Effector memory CD8-positive, alpha-beta T cell (primary cell): Measurements from ENCODE around the gene LOXL1.
"Not testable (repeated sequence)": the region's sequence is repeated elsewhere in the genome, so short reads cannot be mapped to it uniquely, and the experiment has no call there.

ENCODE experiments used
- ATAC-seq: fragments of 150-1000 bp; cut with Tn5 transposase; replicated peaks from 2 replicates; pipeline ENCODE4 v1.10.0; 2021; ENCODE audit warnings: mild to moderate bottlenecking, moderate library complexity
- DNase-seq, 3 experiments: peaks; one replicate each; pipeline ENCODE4 v3.0.0; 2021
- H3K27ac Mint-ChIP-seq, 2 donors: one replicate each; pipeline ENCODE4 v1.8.0; 2022; ENCODE audit warnings: mild to moderate bottlenecking in 2 of 2, mixed read lengths in 2 of 2, moderate library complexity in 2 of 2
- H3K27me3 Mint-ChIP-seq, 2 donors: one replicate each; pipeline ENCODE4 v1.8.0; 2022; ENCODE audit warnings: mixed read lengths in 2 of 2
- H3K36me3 Mint-ChIP-seq: one replicate; pipeline ENCODE4 v1.8.0; 2022; ENCODE audit warnings: mild to moderate bottlenecking, moderate library complexity, mixed read lengths; ENCODE audit not compliant: insufficient read depth
- H3K4me1 Mint-ChIP-seq, 2 donors: one replicate each; pipeline ENCODE4 v1.8.0; 2022; ENCODE audit warnings: low read depth in 2 of 2, mixed read lengths in 2 of 2
- H3K4me3 Mint-ChIP-seq, 2 donors: one replicate each; pipeline ENCODE4 v1.8.0; 2022; ENCODE audit warnings: mild to moderate bottlenecking in 2 of 2, mixed read lengths in 2 of 2, moderate library complexity in 2 of 2
- H3K9me3 Mint-ChIP-seq, 2 donors: one replicate each; pipeline ENCODE4 v1.8.0; 2022; ENCODE audit warnings: mixed read lengths in 2 of 2

Gene LOXL1

GRCh38 chr15:73932381-73933191 is 6.3 kb downstream of the LOXL1 start:
- no peak for DNase-seq
- Mint-ChIP-seq H3K27me3 (no peaks in the 10 kb centered on the region), H3K4me3 (no peak overlapping the region), H3K4me1 (peaks cover 11 to 18% of the 10 kb centered on the region in 2 donors), H3K36me3 (peaks cover 4% of the 10 kb centered on the region), H3K27ac (no peak overlapping the region), H3K9me3 (no peaks in the 10 kb centered on the region)
- ATAC-seq, result no peak

- peaks cover under 1 to 7% of the 10 kb centered on the region in 2 donors for H3K4me1 Mint-ChIP-seq
- H3K4me3 Mint-ChIP-seq, result no peak overlapping the region
- no peak for DNase-seq
- no peaks in the 10 kb centered on the region for H3K9me3 Mint-ChIP-seq
- ATAC-seq, result peak; percentile 47
- H3K27ac Mint-ChIP-seq, result peak overlapping the region in 1 of 2 donors; percentile 51
- no peaks in the 10 kb centered on the region for H3K27me3 Mint-ChIP-seq
- H3K36me3 Mint-ChIP-seq, result peaks cover 4% of the 10 kb centered on the region
Measured at GRCh38 chr15:73934281-73934680, 8.0 kb downstream of the LOXL1 start.

- Mint-ChIP-seq H3K4me1 (peaks cover 0 to 4% of the 10 kb centered on the region in 2 donors), H3K36me3 (peaks cover 3% of the 10 kb centered on the region), H3K27me3 (no peaks in the 10 kb centered on the region), H3K9me3 (no peaks in the 10 kb centered on the region), H3K27ac (no peak overlapping the region), H3K4me3 (no peak overlapping the region)
- ATAC-seq (no peak), DNase-seq (no peak)
Measured at GRCh38 chr15:73935547-73935946, 9.3 kb downstream of the LOXL1 start.

- H3K27ac Mint-ChIP-seq, result no peak overlapping the region
- no peak for DNase-seq
- no peaks in the 10 kb centered on the region for H3K27me3 Mint-ChIP-seq
- no peak overlapping the region for H3K4me3 Mint-ChIP-seq
- no peaks in the 10 kb centered on the region for H3K36me3 Mint-ChIP-seq
- H3K4me1 Mint-ChIP-seq, result peaks cover 0 to 4% of the 10 kb centered on the region in 2 donors
- no peak for ATAC-seq
- no peaks in the 10 kb centered on the region for H3K9me3 Mint-ChIP-seq
Measured at GRCh38 chr15:73936181-73936580, 9.9 kb downstream of the LOXL1 start.

GRCh38 chr15:73936588-73937290 is 10.5 kb downstream of the LOXL1 start:
- Mint-ChIP-seq H3K4me1 (peaks cover 1 to 4% of the 10 kb centered on the region in 2 donors), H3K27ac (no peak overlapping the region), H3K27me3 (no peaks in the 10 kb centered on the region), H3K9me3 (no peaks in the 10 kb centered on the region), H3K4me3 (no peak overlapping the region), H3K36me3 (no peaks in the 10 kb centered on the region)
- DNase-seq (no peak), ATAC-seq (no peak)

GRCh38 chr15:73937296-73937695 is 11.0 kb downstream of the LOXL1 start:
- H3K36me3 Mint-ChIP-seq, result no peaks in the 10 kb centered on the region
- H3K27me3 Mint-ChIP-seq, result no peaks in the 10 kb centered on the region
- no peaks in the 10 kb centered on the region for H3K9me3 Mint-ChIP-seq
- peaks cover 7 to 10% of the 10 kb centered on the region in 2 donors for H3K4me1 Mint-ChIP-seq
- no peak for ATAC-seq
- no peak for DNase-seq
- H3K4me3 Mint-ChIP-seq, result no peak overlapping the region
- no peak overlapping the region for H3K27ac Mint-ChIP-seq

GRCh38 chr15:73937726-73938125 is 11.5 kb downstream of the LOXL1 start:
- Mint-ChIP-seq H3K27me3 (no peaks in the 10 kb centered on the region), H3K36me3 (no peaks in the 10 kb centered on the region), H3K4me1 (peaks cover 11 to 14% of the 10 kb centered on the region in 2 donors), H3K9me3 (no peaks in the 10 kb centered on the region), H3K27ac (no peak overlapping the region), H3K4me3 (no peak overlapping the region)
- no peak for DNase-seq
- no peak for ATAC-seq

GRCh38 chr15:73938516-73938915 is 12.3 kb downstream of the LOXL1 start:
- H3K9me3 Mint-ChIP-seq, H3K36me3 Mint-ChIP-seq, ATAC-seq, DNase-seq, H3K27me3 Mint-ChIP-seq, H3K27ac Mint-ChIP-seq, H3K4me3 Mint-ChIP-seq: not testable (repeated sequence)
- H3K4me1 Mint-ChIP-seq, result peaks cover 13 to 14% of the 10 kb centered on the region in 2 donors

- H3K27me3 Mint-ChIP-seq, result no peaks in the 10 kb centered on the region
- H3K27ac Mint-ChIP-seq, result peak overlapping the region; percentile 20 to 82
- no peaks in the 10 kb centered on the region for H3K36me3 Mint-ChIP-seq
- ATAC-seq, result no peak
- DNase-seq, result no peak
- H3K4me1 Mint-ChIP-seq, result peaks cover 13 to 14% of the 10 kb centered on the region in 2 donors
- no peaks in the 10 kb centered on the region for H3K9me3 Mint-ChIP-seq
- H3K4me3 Mint-ChIP-seq, result no peak overlapping the region
Measured at GRCh38 chr15:73939138-73939537, 12.9 kb downstream of the LOXL1 start.

- H3K4me1 Mint-ChIP-seq, result peaks cover 11 to 13% of the 10 kb centered on the region in 2 donors
- DNase-seq, result no peak
- no peaks in the 10 kb centered on the region for H3K27me3 Mint-ChIP-seq
- H3K36me3 Mint-ChIP-seq, result no peaks in the 10 kb centered on the region
- no peak overlapping the region for H3K4me3 Mint-ChIP-seq
- no peak for ATAC-seq
- peak overlapping the region; percentile 20 to 82 for H3K27ac Mint-ChIP-seq
- no peaks in the 10 kb centered on the region for H3K9me3 Mint-ChIP-seq
Measured at GRCh38 chr15:73940061-73940981, 14.1 kb downstream of the LOXL1 start.

- no peaks in the 10 kb centered on the region for H3K27me3 Mint-ChIP-seq
- H3K36me3 Mint-ChIP-seq, result no peaks in the 10 kb centered on the region
- no peak for ATAC-seq
- peak overlapping the region; percentile 83 to 87 for H3K27ac Mint-ChIP-seq
- H3K4me1 Mint-ChIP-seq, result peaks cover 11 to 13% of the 10 kb centered on the region in 2 donors
- no peak overlapping the region for H3K4me3 Mint-ChIP-seq
- H3K9me3 Mint-ChIP-seq, result no peaks in the 10 kb centered on the region
- no peak for DNase-seq
Measured at GRCh38 chr15:73941044-73941443, 14.8 kb downstream of the LOXL1 start.

GRCh38 chr15:73941449-73941848 is 15.2 kb downstream of the LOXL1 start:
- peak overlapping the region; percentile 44 to 61 for H3K4me3 Mint-ChIP-seq

More at GRCh38 chr15:73941449-73941848, 15.2 kb downstream of the LOXL1 start:
- Mint-ChIP-seq H3K36me3 (no peaks in the 10 kb centered on the region), H3K27ac (peak overlapping the region; percentile 83 to 87), H3K27me3 (no peaks in the 10 kb centered on the region), H3K4me1 (peaks cover 12 to 13% of the 10 kb centered on the region in 2 donors), H3K9me3 (no peaks in the 10 kb centered on the region)
- ATAC-seq (no peak), DNase-seq (no peak)
